GM10266 (cell line): ENCODE measurements around the gene KRTAP5-1.

Experiments
- DNase-seq: peaks from one replicate; pipeline ENCODE4 v3.0.0; 2012; ENCODE audit errors: extremely low spot score
- CTCF ChIP-seq: IDR thresholded peaks from 2 replicates; pipeline ENCODE4 v1.5.1; 2012; ENCODE audit warnings: mild to moderate bottlenecking, low read depth; ENCODE audit not compliant: control insufficient read depth, insufficient read depth; ENCODE audit errors: missing control alignments

Gene KRTAP5-1

GRCh38 chr11:1561266-1561665 lies 23.8 kb downstream of the KRTAP5-1 start:
- TF ChIP-seq CTCF, result no peak
- DNase-seq, result no peak

DNA sequence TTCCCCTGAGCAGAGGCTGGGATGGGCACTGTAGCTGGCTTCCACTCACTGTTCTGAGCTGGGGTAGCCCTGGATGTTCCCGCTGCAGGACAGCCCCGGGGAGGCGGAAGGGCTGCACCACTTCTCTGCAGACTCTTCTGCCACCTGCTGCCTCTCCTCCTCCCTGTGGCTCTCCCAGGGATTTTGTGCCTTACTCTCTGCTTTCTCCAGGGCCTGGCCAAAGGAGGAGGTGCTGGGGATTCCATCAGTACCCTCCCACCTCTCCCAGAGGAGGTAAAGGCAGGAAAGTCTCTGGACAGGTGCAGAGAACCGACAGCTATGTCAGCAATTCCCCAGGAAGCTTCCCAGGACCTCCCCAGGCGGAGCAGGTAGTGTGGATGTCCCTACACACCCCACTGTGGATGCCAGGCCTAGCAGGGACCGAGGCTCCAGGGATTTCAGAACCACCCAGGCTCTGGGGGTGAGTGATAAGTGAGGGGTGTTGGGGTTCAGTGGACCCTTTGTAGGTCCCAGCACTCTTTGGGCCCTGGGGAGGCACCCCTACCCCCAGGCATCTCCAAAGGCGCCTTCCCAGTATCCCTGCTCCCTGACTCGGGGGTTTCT lies 24.3 kb downstream of the KRTAP5-1 start:
- DNase-seq, result no peak
- no peak for TF ChIP-seq CTCF

DNA sequence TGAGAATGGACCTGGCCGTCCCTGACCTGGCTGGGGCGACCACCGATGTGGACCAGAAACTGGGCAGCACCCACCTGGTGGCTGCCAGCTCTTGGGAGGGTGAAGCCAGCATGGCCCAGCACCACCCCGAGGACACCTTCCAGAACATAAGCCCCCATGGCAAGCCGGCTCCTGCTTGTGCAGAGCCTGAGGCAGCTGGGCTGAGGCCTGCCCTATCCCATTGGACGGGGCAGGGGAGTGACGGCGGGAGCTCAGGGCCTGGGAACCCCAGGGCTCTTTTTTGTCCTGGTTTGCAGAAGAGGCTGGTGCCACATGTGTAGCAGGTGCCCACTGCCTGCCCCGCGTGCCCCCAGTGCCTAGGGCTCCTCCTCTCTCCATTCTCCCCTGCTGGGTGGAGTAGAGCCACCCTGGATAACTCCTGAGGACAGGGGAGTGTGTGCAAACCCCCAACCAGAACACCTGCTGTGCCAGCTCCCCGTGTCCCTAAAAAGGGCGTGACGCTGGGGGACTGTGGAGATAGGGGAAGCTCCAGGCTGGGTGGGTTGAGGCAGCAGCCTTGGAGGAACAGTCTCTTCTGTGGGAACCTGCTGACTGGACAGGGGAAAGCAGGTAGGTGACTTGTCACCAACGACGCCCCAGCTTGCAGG lies 25.0 kb downstream of the KRTAP5-1 start:
- DNase-seq, result no peak
- no peak for TF ChIP-seq CTCF

DNA sequence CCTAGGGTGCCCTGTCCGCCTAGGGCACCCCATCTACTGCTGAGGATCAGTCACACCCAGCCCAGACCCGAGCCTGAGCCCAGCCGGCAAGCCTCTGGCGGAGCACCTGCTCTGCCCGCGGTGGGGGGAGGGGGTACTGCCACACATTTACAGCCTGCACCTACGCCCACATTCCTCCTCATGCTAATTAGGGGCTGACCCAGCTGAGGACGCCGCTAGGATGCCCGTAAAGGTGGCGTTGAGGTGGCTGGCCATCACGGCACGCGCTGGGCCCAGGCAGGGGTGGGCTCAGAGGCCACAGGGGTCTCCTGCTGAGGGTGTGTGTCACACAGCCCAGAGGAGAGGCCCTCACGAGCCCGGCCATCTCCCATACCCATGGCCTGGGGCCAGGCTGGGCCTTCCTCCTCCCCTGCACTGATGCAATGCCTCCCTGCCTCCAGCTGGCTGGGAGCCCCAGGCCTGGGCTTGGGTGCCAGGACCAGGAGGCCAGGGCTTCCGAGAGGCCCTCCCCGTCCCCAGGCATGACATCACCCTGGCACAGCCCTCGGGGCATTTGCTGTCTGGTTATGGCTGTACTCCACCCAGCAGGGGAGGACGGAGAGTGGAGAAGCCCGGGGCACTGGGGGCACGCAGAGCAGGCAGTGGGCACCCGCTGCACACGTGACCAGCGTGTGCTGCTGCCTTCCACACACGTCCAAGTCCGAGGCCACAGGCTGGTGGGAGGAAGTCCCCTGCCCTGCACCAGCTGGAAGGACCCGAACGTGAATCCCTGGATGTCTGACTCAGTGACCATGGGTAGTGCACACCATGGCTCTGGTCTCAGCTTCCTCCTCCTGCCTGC lies 25.8 kb downstream of the KRTAP5-1 start:
- no peak for TF ChIP-seq CTCF
- DNase-seq, result no peak

DNA sequence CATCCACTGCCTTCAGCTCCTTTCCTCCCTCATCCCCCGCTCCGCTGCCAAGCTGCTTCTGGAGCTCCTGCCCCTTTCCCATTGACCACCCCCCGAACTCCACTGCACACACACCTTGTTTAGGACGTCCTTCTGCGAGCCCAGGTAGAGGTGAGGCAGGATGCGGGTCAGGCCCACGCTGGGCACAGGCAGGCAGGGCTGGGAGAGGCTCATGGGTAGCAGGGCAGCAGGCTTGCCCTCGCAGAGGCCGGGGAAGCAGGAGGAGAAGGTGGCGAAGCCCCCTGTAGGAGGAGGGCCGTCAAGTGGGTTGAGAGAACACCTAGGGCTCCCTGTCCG lies 26.3 kb downstream of the KRTAP5-1 start:
- no peak for DNase-seq
- no peak for TF ChIP-seq CTCF

GRCh38 chr11:1557904-1558774 lies 26.9 kb downstream of the KRTAP5-1 start:
- no peak for TF ChIP-seq CTCF
- DNase-seq, result no peak
